Transverse colon (tissue), 4 donors: ENCODE data around the gene WDR18. TPM values are rescaled to one million over a fixed set of nuclear protein-coding genes. Genes with fewer than 3 reads are reported as not detected.
A peak's percentile ranks its signal among the peaks of the same experiment; 100 is the strongest.

Experiments
- DNase-seq: peaks from one replicate; pipeline ENCODE4 v3.0.0-alpha.2; 2019
- H3K27ac ChIP-seq, 4 donors: fragments of 200-600 bp; sonication (generic); 2 replicates each; pipeline ENCODE4 v1.5.1; 2016 to 2018; ENCODE audit warnings: inconsistent platforms in 4 of 4
- H3K27me3 ChIP-seq: fragments of 200-600 bp; sonication (generic); 2 replicates; pipeline ENCODE4 v1.5.1; 2017; ENCODE audit warnings: inconsistent platforms
- H3K36me3 ChIP-seq, 4 donors: fragments of 200-600 bp; sonication (generic); 2 replicates each; pipeline ENCODE4 v1.5.1; 2017 to 2019; ENCODE audit warnings: inconsistent platforms in 4 of 4
- H3K4me1 ChIP-seq, 4 donors: fragments of 200-600 bp; sonication (generic); 2 replicates each; pipeline ENCODE4 v1.5.1; 2017 to 2020; ENCODE audit warnings: inconsistent platforms in 4 of 4
- H3K4me3 ChIP-seq, 4 donors: fragments of 200-600 bp; sonication (generic); 1 replicate in 1 of 4; 2 replicates in 3 of 4; pipeline versions ENCODE4 v1.5.1 to v1.6.1; 2017 to 2019; ENCODE audit warnings: inconsistent platforms in 4 of 4
- H3K9me3 ChIP-seq, 2 donors: fragments of 200-600 bp; sonication (generic); 2 replicates each; pipeline ENCODE4 v1.5.1; 2017 to 2019; ENCODE audit warnings: inconsistent platforms in 2 of 2
- EP300 ChIP-seq: sonication (generic); formaldehyde crosslinking; IDR thresholded peaks from one replicate; pipeline ENCODE4 v1.6.1; 2017; ENCODE audit warnings: antibody characterized with exemption, low read depth
- POLR2A ChIP-seq: fragments of 450-650 bp; IDR thresholded peaks from one replicate; pipeline ENCODE4 v1.6.1; 2016; ENCODE audit warnings: antibody characterized with exemption, mild to moderate bottlenecking, moderate library complexity
- POLR2AphosphoS5 ChIP-seq, 3 donors: sonication (generic); formaldehyde crosslinking; IDR thresholded peaks; one replicate each; pipeline ENCODE4 v1.6.1; 2016; ENCODE audit warnings: antibody characterized with exemption in 3 of 3
- WGBS, 2 donors: methylation state at CpG; one replicate each; pipeline ENCODE4 v1.1.5; 2018; ENCODE audit warnings: low coverage in 1 of 2; 5-methylcytosine and 5-hydroxymethylcytosine counted together
- in situ Hi-C, 4 donors: fragments of 200-750 bp; cut with MboI; loops; one replicate each; pipeline versions ENCODE4 v1.15.0 to v1.15.1; 2017; ENCODE audit warnings: low sequenced_read_pairs in 3 of 4, low pct_ligation_motif_present in 1 of 4, low pct_unique_long_range_greater_than_20kb in 1 of 4
- intact Hi-C: fragments of 100-400 bp; cut with DNase I; formaldehyde crosslinking; loops from one replicate; pipeline ENCODE4 v1.15.1; 2023; ENCODE audit warnings: low total_unique reads
- total RNA-seq, 4 donors: library from RNA; depleted of rRNA; stranded (reverse); fragments of >200 nt; gene quantifications; one replicate each; pipeline ENCODE4 v1.1.0, GENCODE V29; 2016
- TF ChIP-seq, protein P1 (sequence below), 5 experiments: fragments of 200-600 bp in 3 of 5; fragments of 450-650 bp in 2 of 5; sonication (generic) in 3 of 5; IDR thresholded peaks; 1 replicate in 2 of 5; 2 replicates in 3 of 5; pipeline ENCODE4 v1.5.1; 2016 to 2017; ENCODE audit warnings: antibody characterized with exemption in 5 of 5, inconsistent platforms in 3 of 5, mild to moderate bottlenecking in 2 of 5, moderate library complexity in 1 of 5

The WDR18 gene
- total RNA-seq, 4 donors from 2014 or later: 23.1 to 47.4 (median 39.0) TPM

DNA sequence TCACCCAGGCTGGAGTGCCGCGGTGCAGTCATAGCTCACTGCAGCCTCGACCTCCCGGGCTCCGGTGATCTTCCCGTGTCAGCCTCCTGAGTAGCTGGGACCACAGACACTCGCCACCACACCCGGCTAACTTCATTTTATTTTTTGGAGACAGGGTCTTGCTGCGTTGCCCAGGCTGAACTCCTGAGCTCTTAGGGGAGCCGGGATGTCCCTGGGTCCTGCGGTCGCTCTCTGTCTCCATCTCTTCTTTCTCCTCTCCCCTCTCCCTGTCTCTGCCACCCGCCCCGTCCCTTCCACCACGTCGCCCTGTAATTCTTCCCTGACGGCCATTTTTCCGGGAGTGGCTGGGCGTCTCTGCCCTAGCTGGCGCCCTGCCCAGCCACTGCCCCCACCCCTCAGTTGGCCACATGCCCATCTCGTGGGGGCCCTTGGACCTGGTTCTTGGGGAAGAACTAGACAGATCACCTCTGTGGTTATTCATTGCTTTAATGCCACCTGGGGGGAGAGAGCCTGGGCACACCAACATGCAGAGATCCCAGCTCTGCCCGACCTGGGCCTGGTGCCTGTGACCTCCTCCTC, 39.4 kb upstream of the WDR18 start:
- TF ChIP-seq POLR2AphosphoS5 (IDR thresholded peaks at IDR 0.05): no peak
- intact Hi-C loops (no loop called here), in situ Hi-C loops (no loop called here)
- Histone ChIP-seq H3K4me1 (peaks cover 11 to 43% (median 24%) of the 10 kb centered on the region in 4 donors), H3K27me3 (no peaks in the 10 kb centered on the region), H3K4me3 (no peak overlapping the region), H3K9me3 (no peaks in the 10 kb centered on the region), H3K36me3 (no peaks in the 10 kb centered on the region), H3K27ac (no peak overlapping the region)
- WGBS, 2 donors: 50 to 56% methylated on average over 15 to 22 of the region's 22 CpGs
- DNase-seq: peak; percentile 59

DNA sequence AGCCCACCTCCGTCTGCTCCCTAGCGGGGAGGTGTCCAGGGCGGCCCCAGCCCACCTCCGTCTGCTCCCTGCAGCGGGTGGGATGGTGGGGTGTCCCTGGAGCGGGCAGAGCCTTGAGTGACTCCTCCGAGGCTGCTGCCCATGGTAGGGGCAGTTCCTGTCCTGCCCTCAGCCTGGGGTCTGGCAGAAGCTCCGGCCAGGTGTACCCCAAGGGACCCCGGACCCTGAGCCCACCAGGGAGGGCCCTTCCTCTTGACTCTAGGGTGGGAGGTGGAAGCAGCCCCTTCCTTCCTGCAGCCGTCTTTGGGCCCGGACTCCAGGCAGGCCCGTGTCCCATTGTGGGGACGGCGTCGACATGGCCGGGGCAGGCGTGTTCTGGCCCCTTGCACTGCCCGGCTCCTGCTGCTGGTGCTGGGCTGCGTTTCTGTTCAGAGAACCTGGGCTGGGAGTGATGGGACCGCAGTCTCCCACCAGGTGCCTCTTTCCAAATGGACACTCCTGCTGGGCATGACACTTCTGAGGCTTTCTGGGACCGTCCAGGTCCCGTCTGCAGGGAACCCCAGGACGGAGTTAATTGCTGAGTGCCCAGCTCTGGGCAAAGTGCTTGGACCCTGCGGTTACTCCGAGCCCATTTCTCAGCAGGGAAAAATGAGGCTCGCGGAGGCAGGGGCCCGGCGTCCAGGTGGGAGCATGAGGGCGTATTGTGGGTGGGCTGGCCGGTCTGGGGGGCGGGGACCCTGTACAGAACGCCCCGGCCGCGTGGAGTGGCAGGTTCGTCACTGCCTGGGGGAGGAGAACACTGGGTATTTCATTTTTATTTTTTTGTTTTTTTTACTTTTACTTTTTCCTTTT, 38.5 kb upstream of the WDR18 start:
- Histone ChIP-seq H3K9me3 (no peaks in the 10 kb centered on the region), H3K27ac (no peak overlapping the region), H3K27me3 (no peaks in the 10 kb centered on the region), H3K4me3 (no peak overlapping the region), H3K36me3 (no peaks in the 10 kb centered on the region), H3K4me1 (peaks cover 11 to 35% (median 20%) of the 10 kb centered on the region in 4 donors)
- WGBS, 2 donors: 88% methylated on average over 24 of the region's 37 CpGs; no CpG with 5 or more reads in 1 of the 2 donors
- in situ Hi-C loops: no loop called here
- DNase-seq: no peak
- TF ChIP-seq POLR2AphosphoS5 (IDR thresholded peaks at IDR 0.05): no peak
- intact Hi-C loops: no loop called here

DNA sequence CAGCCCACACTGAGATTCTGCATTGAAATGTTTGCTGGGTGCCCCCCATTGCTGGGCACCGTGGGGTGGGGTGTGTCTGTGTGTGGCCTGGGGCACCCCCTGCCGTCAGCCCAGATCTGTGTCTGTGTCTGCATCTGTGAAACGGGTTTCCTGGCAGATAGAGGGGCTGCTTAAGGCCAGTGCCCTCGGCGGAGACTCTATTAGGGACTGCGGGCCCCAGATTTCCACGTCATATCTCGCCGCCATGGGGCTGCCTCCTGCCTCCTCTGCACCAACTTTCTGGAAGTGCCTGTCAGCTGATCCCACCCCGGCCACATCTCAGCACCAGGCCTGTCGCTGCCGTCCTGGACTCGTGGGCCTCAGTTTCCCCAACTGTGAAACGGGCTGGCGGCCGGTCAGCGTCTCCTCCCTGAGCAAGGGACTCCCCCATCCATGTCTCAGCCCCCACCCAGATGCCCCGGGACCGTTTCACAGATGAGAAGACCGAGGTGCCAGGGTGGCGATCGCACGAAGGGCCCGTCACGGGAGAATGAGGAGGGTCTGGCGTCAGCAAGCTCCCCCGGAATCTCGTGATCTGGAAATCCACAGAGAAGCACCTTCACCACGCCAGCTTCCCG, 36.9 kb upstream of the WDR18 start:
- no peak overlapping the region for H3K4me3 ChIP-seq
- TF ChIP-seq EP300 (no peak), POLR2A (no peak), POLR2AphosphoS5 (IDR thresholded peaks at IDR 0.05) (no peak)
- TF ChIP-seq, protein P1, sequence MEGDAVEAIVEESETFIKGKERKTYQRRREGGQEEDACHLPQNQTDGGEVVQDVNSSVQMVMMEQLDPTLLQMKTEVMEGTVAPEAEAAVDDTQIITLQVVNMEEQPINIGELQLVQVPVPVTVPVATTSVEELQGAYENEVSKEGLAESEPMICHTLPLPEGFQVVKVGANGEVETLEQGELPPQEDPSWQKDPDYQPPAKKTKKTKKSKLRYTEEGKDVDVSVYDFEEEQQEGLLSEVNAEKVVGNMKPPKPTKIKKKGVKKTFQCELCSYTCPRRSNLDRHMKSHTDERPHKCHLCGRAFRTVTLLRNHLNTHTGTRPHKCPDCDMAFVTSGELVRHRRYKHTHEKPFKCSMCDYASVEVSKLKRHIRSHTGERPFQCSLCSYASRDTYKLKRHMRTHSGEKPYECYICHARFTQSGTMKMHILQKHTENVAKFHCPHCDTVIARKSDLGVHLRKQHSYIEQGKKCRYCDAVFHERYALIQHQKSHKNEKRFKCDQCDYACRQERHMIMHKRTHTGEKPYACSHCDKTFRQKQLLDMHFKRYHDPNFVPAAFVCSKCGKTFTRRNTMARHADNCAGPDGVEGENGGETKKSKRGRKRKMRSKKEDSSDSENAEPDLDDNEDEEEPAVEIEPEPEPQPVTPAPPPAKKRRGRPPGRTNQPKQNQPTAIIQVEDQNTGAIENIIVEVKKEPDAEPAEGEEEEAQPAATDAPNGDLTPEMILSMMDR (IDR thresholded peaks at IDR 0.05): no peak
- H3K4me1 ChIP-seq: peaks cover 6 to 32% (median 9%) of the 10 kb centered on the region in 4 donors
- no peak for DNase-seq
- intact Hi-C loops: no loop called here
- H3K27ac ChIP-seq: peak overlapping the region; percentile 16 to 31 (median 26)
- in situ Hi-C loops: no loop called here
- H3K27me3 ChIP-seq: no peaks in the 10 kb centered on the region
- H3K36me3 ChIP-seq: no peaks in the 10 kb centered on the region
- no peaks in the 10 kb centered on the region for H3K9me3 ChIP-seq
- 82 to 93% methylated on average over 12 to 30 of the region's 30 CpGs for WGBS, 2 donors

DNA sequence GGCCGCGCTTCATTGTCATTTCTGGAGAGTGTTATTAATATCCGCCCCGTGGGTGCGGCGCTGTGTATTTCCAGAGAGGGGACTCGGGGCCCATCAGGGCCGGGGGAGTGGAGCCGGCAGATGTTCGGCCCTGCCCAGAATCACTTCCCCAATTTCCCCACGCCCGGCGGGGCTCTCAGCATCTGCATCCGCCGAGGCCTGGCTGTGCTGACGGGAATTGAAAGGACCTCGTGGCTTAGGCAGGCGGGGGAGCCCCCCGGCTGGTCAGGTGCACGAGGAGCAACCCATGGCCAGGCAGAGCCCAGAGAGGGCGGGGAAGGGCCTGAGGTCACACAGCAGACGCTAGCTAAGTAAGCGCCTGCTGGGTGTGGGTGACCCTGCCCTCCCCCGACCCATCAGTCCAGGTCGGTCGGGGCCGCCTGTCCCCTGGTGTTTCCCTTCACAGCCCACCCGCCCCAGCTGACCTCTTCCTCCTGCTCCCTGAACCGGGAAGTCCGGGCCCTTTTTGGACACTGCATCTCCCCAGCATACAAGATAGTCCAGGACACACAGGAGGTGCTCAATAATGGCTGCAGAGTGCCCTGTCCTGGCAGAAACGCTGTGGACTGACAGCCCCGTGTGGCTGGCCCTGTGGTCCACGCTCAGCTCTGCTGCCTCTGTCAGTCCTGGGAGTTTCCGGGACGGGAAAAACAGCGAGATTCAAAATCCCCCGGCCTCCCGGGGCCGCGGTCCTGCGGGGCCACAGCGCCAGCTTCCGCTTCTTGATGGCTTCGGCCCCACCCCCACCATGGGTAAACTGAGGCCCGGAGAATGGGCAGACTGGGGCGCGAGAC, 36.2 kb upstream of the WDR18 start:
- TF ChIP-seq POLR2AphosphoS5 (IDR thresholded peaks at IDR 0.05): peak in 2 of 3 donors; percentile 47 to 61
- TF ChIP-seq, protein P1 (IDR thresholded peaks at IDR 0.05): no peak
- intact Hi-C loops: no loop called here
- H3K4me3 ChIP-seq: no peak overlapping the region
- in situ Hi-C loops: no loop called here
- H3K27me3 ChIP-seq: no peaks in the 10 kb centered on the region
- H3K27ac ChIP-seq: peak overlapping the region; percentile 16 to 35 (median 26)
- H3K9me3 ChIP-seq: no peaks in the 10 kb centered on the region
- DNase-seq: peak; percentile 83
- no peaks in the 10 kb centered on the region for H3K36me3 ChIP-seq
- WGBS, 2 donors: 74 to 87% methylated on average over 3 to 33 of the region's 47 CpGs
- peaks cover 10 to 35% (median 15%) of the 10 kb centered on the region in 4 donors for H3K4me1 ChIP-seq
